ENCODE data around the gene SENP6.

- TF ChIP-seq POLR2A (IDR thresholded peaks at IDR 0.05) (no peak), CTCF (IDR thresholded peaks at IDR 0.05) (no peak)
These were observed 10.2 kb downstream of the SENP6 start for GRCh38 chr6:75611702-75612375.
